NCI-H524 (cell line): ENCODE results near the gene GRIK4.

Source experiments
- DNase-seq, 2 experiments: peaks; one replicate each; lab custom pipeline; 2025; lab: John Stamatoyannopoulos, UW

Gene GRIK4

DNA sequence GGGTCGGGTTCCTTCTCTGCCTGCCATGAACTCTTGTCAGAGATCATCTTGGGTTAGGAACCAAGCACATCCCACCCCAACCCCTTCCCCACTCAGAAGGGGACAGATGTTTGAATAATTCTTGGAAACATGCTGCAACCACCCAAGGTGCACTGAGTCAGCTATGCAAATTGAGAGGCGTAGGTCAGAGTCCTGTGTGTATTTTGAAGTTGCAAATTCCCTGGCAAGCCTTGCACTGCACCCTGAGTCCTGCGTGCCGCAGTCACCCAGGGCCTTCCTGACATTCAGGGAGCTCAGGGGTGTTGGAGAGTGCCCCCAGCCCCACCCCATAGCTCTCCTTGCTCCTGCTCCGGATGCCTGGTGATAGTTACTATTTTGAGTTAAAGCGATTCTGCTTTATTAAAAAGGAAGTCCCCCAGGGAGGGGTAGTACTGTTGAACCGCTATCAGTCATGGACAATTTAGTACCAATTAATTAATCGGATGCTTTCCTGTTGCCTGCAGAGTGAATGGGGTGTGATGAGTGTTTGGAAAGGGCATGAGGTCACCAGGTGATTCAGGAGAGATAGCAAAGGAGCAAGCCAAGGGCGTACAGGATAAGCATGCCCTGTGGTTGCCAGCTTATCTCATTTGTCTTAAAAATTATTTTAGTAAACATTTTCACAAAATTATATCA lies 123.7 kb downstream of the GRIK4 start:
- no peak for DNase-seq

DNA sequence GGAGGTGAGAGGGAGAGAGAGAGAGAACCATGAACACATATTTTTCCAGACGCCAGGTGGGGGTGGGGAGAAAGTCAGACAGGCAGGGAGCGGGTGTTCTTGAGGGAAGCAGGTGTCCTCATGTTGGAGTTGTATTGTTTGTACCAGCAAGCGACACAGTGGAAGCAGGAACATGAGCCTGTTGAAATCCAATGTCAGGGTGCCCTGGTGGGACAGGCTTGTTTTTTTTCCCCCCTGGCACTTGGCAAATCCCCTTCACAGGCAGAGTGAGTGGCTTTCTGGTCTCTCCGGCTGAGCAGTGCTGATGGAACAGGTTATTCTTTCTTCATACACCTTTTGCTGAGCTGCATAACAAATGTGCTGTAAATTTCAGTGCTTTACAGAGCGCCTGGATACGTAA lies 125.6 kb downstream of the GRIK4 start:
- no peak for DNase-seq

DNA sequence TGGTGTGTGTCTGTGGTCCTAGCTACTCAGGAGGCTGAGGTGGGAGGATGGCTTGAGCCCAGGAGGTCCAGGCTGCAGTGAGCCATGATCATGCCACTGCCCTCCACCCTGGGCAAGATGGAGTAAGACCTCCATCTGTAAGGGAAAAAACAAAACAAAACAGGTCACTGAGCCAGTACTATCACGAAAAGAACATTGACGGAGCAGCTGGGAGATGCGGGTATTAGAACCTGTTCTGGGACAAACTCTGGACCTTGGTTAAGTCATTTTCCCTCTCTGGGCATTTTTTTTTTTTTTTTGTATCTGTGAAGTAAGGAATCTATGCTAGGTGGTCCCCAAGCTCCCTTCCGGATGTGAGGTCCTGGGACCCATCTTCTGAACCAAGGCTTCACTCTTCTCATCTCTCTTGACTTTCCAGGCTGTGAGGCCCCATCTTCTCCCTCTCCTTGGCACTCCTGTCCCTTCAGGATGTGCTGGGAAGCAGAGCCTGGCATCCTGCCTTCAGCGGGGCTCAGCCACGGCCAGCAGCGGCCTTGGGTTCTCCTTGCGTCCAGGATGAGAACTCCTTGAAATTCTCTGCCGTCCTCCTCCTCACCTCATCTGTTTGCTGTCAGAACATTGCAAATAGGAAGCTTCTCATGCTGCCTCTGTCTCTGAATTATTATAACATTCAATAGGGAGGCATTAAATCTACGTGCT lies 130.8 kb downstream of the GRIK4 start:
- no peak for DNase-seq

DNA sequence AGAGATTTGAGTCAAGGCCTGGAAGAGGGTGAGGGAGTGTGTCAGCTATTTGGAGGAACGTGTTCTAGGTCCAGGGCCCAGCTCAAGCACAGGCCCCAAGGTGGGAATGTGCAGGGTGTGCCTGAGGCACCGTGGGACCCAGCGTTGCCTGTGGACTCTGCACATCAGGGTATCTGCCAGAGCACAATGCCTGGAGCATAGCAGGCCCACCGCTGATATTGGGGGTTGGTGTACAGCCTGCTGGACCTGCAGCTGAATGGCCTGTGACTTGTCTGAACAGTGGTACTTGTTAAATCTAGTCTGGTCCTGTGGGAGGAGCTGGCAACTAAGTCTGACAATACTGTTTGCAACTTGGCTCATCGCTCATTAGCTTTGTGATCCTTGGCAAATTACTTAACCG lies 131.7 kb downstream of the GRIK4 start:
- no peak for DNase-seq

DNA sequence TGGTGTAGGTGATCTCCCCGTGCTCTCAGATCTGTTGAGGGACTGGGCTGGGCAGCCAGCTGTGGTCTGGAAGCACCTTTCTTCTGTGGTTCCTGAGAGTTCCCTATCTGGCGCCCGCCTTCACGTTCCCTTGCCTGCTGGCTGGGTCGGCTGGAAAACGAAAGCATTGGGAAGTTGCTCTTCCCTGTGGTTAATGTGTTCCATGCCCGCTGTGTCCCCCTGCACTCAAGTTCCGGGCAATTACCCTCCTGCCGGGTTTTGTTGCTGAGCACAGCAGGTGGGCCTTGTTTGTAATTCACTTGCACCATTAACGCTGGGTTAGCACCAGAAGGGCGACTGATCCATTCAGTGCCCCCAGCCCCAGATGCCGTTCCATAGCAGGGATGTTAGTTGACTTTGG lies 134.1 kb downstream of the GRIK4 start:
- DNase-seq = peak; percentile 65 to 75

DNA sequence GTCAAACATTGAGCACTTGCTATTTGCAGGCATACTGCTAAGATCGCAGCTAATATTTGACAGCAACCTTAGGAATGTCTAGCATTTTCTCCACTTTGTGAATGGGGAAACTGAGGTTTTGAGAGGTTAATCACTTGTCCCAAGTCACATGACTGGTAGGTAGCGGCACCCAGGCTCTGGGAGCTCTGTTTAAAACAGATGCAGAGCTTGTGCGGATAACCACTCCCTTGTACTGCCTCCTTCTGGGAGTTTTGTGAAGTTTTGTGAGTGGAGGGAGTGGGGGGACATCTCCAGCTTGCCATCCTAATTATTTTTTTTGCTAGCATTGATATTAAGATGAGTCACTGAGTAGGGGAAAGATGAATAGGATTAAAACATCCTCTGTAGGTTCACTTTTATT lies 134.7 kb downstream of the GRIK4 start:
- no peak for DNase-seq

DNA sequence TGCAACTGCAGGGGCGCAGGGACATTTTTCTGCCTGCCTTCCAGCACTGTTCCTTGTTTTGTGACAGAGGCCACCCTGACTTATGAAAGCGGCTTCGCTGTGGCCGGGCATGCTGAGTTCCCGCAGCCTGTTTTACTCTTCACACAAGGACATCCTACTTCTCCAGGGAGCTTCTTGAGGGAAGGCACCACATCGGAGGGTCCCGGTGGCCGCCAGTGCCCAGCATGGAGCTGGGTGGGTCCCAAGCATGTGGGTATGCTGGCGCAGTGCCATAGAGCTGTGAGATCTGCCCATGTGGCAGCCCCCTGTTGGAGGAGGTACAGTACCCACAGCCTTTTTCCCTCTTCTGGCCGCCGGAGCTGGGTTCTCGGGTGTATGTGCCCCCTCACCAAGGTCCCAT lies 136.1 kb downstream of the GRIK4 start:
- no peak for DNase-seq

DNA sequence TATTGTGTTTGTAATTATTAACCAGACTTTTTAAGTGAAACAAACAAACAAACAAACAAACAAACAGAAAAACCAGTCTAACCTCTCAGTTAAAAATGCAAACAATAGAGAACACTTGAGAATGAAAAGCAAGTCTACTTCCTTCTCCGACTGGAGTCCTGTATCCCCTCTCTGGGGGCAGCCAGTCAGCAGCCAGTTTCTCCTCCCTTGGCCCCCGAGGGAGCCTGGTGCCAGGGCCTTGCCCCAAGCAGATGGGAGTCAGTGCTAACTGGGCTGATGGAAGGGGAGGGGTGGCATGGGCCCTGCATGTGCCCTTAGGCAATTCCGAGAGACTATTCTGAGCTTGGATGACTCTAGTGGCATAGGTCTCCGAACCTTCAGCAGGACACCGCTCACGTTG lies 137.2 kb downstream of the GRIK4 start:
- DNase-seq = no peak

DNA sequence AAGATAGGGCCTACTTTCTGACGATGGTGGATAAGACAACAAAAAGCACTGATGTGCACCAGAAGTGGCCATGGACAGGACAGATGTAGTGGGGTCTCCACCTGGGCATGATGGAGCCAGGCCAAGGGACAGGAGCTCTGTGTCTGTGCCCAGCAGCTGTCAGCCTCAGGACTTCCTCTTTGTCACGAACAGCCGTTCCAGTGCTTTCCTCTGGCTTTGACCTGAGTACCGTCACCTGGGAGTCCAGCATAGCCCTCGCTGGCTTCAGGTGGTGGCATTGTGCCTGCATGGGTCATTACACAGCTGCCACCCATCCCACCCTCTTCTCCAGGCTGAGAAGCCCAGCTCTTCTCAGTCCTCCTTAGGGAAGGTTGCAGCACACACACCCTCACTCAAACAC lies 137.8 kb downstream of the GRIK4 start:
- DNase-seq = no peak

DNA sequence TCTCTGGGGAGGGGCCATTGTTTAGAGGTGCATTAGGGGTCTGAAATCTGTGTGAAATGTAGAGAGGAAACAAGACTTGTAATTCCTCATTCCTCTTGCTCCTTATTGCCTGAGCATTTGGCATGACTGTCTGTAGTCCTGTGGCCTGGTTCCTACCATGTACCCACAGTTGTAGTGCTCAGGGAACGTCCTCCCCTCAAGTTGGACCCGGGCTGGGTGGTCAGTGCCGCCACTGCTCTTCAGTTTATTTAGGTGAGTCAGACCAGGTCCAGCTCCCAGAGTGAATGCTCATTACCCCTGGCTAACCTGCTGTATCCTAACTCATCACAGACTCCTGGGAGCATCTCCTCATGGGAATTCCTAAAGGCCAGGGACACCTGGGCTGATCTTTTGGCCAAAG lies 139.8 kb downstream of the GRIK4 start:
- no peak for DNase-seq

DNA sequence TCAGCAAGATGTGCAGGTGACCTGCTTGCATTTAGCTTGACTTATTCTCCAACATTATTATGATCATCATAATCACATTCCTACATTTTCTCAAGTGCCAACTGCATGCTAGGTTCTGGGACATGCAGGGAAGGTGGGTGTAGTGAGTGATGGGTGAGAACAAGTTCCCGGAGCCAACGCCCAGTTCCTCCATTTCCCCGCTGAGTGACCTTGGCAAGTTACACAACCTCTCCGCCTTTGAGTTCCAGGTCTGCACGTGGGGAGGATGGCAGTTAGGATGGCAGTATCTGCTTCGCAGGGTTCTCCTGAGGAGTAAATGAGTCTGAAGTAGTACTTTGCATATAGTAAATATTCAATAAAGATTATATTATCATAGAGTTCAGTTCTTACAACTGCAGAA lies 140.3 kb downstream of the GRIK4 start:
- DNase-seq = no peak

DNA sequence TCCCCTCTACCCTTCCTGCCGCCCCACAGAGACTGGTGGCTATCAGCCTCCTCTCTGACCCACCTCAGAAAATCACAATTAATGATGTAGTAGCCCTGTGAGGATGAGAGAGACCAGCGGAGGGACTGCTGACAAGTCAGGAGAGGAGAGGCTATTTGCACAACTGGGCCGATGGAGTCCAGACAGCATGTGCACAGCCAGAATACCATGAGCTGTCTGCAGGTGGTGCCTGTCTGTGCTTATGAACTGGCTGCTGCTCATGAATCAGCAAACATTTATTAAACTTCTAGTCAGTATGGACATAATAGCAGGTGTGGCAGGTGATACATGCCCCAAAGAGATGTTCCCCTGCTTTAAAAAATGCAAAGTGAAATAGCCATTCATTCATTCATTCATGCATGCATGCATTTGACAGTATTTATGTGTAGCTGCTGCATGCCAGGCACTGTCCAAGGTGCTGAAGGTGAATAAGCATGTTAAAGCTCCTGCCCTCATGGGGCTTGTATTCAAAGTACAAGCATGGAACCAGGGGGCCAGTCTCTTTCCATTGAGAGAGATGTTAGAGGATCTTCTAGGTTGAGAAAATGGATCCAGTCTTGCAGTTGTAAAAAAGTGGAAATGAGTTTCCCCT lies 141.3 kb downstream of the GRIK4 start:
- DNase-seq = no peak

DNA sequence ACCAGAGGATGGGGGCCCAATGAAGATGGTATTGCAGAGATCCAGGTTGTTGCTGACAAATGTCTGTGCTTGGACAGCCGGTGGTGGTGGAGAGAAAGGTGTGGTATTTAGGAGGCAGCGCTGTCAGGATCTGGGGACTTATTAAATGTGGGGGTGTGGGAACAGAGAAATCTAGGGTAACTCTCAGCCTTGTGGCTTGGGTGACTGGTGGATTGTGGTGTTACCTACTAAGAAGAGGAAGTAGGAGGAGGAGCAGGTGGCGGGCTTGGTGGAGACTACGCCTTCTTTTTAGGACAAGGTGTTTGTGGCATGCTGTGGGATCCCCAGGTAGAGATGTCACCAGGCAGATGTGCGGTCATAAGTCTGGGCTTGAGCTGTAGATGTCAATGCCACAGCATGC lies 144.0 kb downstream of the GRIK4 start:
- DNase-seq = no peak

DNA sequence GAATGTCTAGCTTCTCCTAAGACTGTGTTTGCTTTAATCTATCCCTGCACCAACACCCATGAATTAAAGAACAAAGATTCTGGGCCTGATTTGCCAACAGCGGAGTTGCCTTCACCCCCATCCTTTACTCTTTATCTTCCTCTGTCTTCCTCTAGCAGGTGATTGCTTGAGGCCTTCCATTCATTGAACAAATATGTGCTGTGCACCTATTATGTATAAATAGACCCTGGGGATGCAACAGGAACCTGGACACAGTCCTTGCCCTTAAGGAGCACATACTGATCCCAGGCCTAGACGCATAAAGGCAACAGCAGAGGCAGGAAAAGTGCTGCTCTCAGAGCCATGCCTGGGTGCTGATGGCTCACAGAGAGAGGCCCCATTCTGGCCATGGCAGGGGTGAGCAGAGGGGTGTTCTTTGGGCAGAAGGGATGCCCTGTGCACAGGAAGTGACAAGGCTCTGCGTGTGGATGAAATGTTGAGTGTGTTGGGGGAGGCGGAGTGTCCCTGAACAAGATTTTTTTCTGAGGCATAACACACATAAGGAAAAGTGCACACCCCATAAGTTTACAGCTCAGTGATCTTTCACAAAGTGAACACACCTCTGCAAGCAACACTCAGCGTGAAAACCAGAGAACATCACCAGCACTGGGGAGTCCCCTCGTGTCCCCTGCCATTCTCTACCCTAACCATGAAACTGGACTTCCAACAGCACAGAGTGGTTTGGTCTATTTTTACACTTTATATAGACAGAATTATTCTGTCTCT lies 145.9 kb downstream of the GRIK4 start:
- no peak for DNase-seq

DNA sequence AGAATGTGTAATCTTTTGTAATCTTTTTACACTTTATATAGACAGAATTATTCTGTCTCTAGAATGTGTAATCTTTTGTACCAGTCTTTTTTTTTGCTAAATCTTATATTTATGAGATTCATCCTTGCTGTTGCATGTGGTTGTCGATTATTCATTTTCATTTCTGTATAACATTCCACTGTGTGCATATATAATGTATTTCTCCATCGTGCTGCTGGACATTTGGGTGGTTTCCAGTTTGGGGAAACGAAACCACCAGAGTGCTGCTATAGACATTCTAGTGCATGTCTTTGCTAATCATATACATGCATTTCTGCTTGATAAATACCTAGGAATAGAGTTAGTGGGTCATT lies 146.5 kb downstream of the GRIK4 start:
- DNase-seq = no peak

DNA sequence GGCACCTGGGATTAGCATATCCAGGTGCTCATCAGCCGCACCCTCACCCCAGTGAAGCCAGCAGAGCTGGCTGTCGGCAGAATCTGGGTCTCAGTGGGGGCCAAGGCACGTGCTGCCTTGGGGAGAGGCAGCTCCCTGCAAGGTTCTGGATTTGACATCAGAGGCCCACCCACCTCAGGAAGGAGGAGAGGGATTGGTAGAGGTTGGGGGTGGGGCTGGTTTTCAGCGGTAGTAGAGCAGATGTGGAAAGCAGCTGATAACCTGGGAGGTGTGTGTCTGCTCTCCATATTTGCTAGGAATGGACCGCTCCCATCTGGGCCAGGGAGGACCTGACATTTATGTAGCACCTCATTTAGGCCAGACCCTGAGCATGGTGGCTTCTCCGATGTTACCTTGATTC lies 147.5 kb downstream of the GRIK4 start:
- no peak for DNase-seq

DNA sequence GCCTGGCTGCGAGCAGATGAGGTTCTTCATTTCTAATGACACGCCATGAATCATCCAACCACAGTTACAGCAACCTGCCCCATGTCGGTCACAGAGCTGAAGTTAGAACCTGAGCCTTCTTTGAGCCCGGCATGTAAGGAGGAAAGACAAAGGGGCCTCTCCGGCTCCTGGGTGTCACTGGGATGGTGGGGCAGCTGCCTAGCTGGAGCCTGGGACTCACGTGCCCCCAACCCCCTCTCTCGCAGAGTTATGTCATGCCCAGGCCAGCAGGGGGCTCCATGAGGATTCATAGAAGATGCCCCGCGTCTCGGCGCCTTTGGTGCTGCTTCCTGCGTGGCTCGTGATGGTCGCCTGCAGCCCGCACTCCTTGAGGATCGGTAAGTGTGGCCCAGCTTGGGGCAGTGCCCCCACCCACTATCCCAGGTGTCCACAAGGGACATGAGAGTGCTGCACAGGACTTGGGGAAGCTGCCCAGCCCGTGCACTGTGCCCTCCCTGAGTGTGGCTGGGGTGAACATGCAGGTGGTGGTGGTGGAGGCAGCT lies 148.5 kb downstream of the GRIK4 start:
- DNase-seq = peak in 1 of 2 experiments; percentile 25

DNA sequence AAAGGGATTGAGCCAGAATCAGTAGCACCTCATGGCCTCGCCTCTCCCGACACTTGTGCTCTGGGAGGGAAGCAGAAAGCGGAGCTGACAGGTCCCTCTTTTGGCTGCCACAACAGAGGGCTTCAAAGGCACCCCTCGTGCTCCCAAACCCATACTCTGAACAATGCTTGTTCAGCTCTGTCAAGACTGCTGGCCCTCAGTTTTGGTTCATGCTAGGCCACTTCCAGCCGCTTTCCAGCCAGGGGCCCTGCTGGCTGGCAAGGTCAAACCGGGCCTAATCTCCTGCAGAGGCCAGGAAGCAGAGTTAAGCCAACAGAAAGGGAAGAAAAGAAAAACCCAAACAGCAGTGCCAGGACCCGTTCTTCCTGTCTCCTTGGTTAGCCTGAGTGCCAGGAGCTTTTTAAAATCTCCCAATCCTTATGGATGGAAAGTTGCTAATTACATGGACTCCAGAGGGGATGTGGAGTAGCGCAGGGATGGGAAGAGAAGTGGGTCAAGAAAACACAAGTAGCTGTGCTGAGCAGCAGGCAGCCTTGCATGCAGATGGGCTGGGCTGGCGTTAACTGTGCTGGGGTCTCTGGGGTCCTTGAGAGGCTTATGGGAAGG lies 150.6 kb downstream of the GRIK4 start:
- DNase-seq = no peak

DNA sequence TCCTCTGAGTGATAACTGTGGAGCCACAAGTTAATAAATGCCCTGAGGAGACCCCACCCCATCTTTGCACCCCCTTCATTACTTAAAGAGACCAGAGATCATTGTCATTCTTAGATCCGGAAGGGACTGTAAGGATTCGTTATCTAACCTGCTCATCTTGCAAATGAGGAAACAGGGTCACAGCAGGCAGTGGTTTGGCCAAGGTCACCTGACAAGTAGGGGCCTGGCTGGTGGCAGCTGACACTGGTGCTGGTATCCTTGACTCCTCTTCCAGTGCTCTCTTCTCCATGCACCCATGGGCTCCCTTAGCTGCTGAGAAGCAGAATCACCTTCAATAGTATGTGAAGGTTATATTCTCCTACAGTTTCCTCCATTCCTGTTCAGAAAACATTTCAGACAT lies 151.6 kb downstream of the GRIK4 start:
- DNase-seq = no peak

DNA sequence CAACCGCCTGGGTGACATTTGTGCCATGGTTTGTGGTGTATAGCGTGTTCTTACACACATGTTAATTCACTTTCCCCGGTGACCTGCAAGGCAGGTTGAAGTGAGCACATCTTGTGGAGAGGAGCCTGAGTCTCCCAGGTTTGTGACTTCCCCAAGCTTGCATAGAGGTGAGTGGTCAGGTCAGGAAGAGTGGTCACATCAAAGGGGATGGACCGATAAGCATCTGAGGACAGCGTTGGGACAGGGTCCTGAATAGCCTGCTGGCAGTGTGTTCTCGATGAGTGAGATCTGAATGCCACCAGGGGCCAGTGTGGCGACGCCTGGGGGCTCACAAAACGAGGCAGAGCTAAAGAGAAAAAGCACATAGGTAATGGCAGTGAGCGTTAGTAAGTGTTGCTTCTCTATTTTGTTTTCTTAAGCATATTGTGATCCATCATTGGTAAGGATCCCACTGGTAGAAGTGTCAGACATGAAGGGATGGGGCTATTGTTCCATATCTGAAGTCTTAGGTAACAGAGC lies 154.6 kb downstream of the GRIK4 start:
- no peak for DNase-seq

DNA sequence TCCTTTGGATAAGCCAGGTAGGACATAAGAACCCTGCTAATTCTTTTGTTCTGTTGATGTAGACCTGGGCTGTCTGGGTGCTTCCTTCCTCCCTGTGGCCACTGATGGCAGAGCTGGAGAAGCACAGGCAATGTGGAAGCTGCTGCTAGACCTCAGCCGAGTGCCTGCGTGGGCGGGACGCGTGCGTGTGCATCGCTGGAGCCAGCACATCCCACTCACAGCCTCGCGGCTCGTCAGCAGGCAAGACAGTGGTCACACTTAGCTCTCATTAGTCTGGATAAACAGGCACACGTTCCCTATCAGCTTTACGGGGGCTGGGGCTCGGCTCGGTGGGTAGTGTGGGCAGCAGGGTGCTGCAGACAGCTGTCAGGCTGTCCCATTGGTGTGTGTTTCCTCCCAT lies 155.7 kb downstream of the GRIK4 start:
- DNase-seq = no peak

DNA sequence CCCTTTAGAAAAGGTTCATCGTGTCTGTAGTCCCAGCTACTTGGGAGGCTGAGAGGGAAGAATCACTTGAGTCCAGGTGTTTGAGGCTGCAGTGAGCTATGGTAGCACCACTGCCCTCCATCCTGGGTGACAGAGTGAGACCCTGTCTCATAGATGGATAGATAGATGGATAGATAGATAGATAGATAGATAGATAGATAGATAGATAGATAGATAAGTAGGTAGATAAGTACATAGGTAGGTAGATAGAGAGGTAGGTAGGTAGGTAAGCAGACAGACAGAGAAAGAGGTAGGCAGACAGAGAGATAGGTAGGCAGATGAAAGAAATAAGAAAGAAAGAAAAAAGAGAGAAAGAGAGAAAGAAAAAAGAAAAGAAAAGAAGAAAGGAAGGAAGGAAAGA lies 156.4 kb downstream of the GRIK4 start:
- DNase-seq = no peak
